Thymus (tissue), 11 donors: Measurements from ENCODE around the gene CARM1. TPM values are rescaled to one million over a fixed set of nuclear protein-coding genes. Genes with fewer than 3 reads are reported as not detected.

Experiments
- DNase-seq, 9 donors: peaks; one replicate each; pipeline ENCODE4 v3.0.0-alpha.2; 2013; ENCODE audit warnings: low spot score in 9 of 9, low read depth in 6 of 9, missing footprints in 1 of 9
- H3K27ac ChIP-seq, 2 donors: one replicate each; pipeline ENCODE4 v1.5.1; 2013; ENCODE audit warnings: control low read depth in 1 of 2, low read depth in 1 of 2, low read length in 1 of 2, mild to moderate bottlenecking in 1 of 2, moderate library complexity in 1 of 2
- H3K27me3 ChIP-seq, 2 donors: one replicate each; pipeline ENCODE4 v1.5.1; 2013; ENCODE audit warnings: low read length in 1 of 2; ENCODE audit not compliant: control insufficient read depth in 2 of 2, insufficient read depth in 1 of 2
- H3K36me3 ChIP-seq, 2 donors: one replicate each; pipeline ENCODE4 v1.5.1; 2013; ENCODE audit warnings: low read length in 1 of 2, mild to moderate bottlenecking in 1 of 2, moderate library complexity in 1 of 2; ENCODE audit not compliant: control insufficient read depth in 2 of 2, insufficient read depth in 2 of 2
- H3K4me1 ChIP-seq, 2 donors: one replicate each; pipeline ENCODE4 v1.5.1; 2013; ENCODE audit warnings: low read length in 2 of 2; ENCODE audit not compliant: control insufficient read depth in 2 of 2, insufficient read depth in 2 of 2
- H3K4me3 ChIP-seq, 2 donors: one replicate each; pipeline ENCODE4 v1.5.1; 2013; ENCODE audit warnings: low read length in 2 of 2, control low read depth in 1 of 2, mild to moderate bottlenecking in 1 of 2
- H3K9me3 ChIP-seq, 2 donors: one replicate each; pipeline ENCODE4 v1.5.1; 2013; ENCODE audit warnings: low read length in 1 of 2, mild to moderate bottlenecking in 1 of 2; ENCODE audit not compliant: control insufficient read depth in 2 of 2, insufficient read depth in 1 of 2
- WGBS: extraction: QIAGEN DNeasy Blood & Tissue Kit; methylation state at CpG from one replicate; pipeline ENCODE4 v1.1.7; 2013; 5-methylcytosine and 5-hydroxymethylcytosine counted together
- polyA plus RNA-seq: library from polyadenylated mRNA; stranded (reverse); fragments of 200-250 nt; gene quantifications from one replicate; pipeline ENCODE4 v1.2.3, GENCODE V29; 2013
- total RNA-seq: library from RNA; stranded (reverse); fragments of 120-200 nt; gene quantifications from one replicate; pipeline ENCODE4 v1.2.4, GENCODE V29; 2013
- donor health status: healthy.

Gene CARM1
- total and polyA plus RNA-seq, 2 donors, result 7.0 to 30.8 TPM

DNA sequence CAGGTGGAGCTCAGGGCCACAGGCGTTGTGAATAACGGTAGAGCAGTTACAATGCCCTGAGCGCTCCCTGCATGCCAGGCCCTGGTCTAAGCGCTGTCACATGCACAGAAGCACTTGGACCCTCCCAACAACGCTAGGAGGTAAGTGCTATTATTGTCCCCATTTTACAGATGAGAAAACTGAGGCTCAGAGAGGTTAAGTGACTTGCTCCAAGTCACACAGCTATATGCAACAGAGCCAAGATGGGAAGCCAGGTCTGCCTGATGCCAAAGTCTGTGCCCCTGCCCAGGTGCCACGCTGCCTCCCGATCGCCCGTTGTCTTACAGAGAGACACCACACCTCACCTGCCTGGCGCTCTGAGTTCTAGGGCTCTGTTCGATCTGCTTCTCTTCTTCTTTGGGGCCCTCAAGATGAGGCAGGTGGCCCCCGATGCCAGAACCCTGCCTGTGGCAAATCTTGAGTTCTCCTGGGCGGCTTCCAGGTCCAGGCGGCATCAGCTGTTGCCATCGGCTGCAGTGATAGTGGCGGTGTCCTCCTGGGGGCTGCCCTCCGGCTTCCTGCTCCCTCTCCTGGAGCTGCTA lies 37.1 kb downstream of the CARM1 start:
- 98% methylated on average over 17 of the region's 17 CpGs for WGBS
- DNase-seq, result no peak
- Histone ChIP-seq H3K9me3 (no peaks in the 10 kb centered on the region), H3K36me3 (peaks cover 33 to 51% of the 10 kb centered on the region in 2 donors), H3K4me3 (no peak overlapping the region), H3K27ac (no peak overlapping the region), H3K27me3 (no peaks in the 10 kb centered on the region), H3K4me1 (no peaks in the 10 kb centered on the region)

- DNase-seq, result no peak
- Histone ChIP-seq H3K27me3 (no peaks in the 10 kb centered on the region), H3K36me3 (peaks cover 41 to 50% of the 10 kb centered on the region in 2 donors), H3K4me3 (no peak overlapping the region), H3K27ac (no peak overlapping the region), H3K9me3 (no peaks in the 10 kb centered on the region), H3K4me1 (peaks cover 0 to 3% of the 10 kb centered on the region in 2 donors)
- WGBS, result 97% methylated on average over 31 of the region's 31 CpGs
Observed at GRCh38 chr19:10911579-10912363, 40.4 kb downstream of the CARM1 start.

DNA sequence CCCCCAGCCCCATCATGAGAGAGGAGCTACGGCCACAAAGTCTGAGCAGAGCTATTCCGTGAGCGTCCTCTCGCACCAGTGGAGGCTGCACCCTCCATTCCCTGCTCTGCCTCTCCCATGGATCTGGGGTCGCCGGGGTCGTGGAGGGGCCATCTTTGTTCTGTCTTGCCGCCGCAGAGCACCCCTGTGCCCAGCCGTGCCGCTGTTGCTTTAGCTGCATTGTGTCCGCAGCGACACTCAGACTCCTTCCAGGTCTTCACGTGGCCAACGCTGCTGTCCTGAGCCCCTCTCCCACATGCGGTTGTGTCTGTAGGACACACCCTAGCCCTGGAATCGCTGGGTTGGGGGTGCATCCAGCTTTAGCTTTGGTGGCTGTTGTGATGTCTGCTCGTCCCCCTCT lies 41.3 kb downstream of the CARM1 start:
- peaks cover 39 to 49% of the 10 kb centered on the region in 2 donors for H3K36me3 ChIP-seq

GRCh38 chr19:10913716-10914340 lies 42.5 kb downstream of the CARM1 start:
- Histone ChIP-seq H3K9me3 (no peaks in the 10 kb centered on the region), H3K4me1 (peaks cover 0 to 3% of the 10 kb centered on the region in 2 donors), H3K27me3 (no peaks in the 10 kb centered on the region), H3K36me3 (peaks cover 36% of the 10 kb centered on the region in 2 donors), H3K4me3 (no peak overlapping the region), H3K27ac (no peak overlapping the region)
- DNase-seq, result no peak
- 98% methylated on average over 24 of the region's 24 CpGs for WGBS

More for the DNA sequence above, 41.3 kb downstream of the CARM1 start:
- Histone ChIP-seq H3K27me3 (no peaks in the 10 kb centered on the region), H3K27ac (no peak overlapping the region), H3K4me3 (no peak overlapping the region), H3K4me1 (peaks cover 0 to 3% of the 10 kb centered on the region in 2 donors), H3K9me3 (no peaks in the 10 kb centered on the region)
- no peak for DNase-seq
- WGBS, result 98% methylated on average over 18 of the region's 18 CpGs

DNA sequence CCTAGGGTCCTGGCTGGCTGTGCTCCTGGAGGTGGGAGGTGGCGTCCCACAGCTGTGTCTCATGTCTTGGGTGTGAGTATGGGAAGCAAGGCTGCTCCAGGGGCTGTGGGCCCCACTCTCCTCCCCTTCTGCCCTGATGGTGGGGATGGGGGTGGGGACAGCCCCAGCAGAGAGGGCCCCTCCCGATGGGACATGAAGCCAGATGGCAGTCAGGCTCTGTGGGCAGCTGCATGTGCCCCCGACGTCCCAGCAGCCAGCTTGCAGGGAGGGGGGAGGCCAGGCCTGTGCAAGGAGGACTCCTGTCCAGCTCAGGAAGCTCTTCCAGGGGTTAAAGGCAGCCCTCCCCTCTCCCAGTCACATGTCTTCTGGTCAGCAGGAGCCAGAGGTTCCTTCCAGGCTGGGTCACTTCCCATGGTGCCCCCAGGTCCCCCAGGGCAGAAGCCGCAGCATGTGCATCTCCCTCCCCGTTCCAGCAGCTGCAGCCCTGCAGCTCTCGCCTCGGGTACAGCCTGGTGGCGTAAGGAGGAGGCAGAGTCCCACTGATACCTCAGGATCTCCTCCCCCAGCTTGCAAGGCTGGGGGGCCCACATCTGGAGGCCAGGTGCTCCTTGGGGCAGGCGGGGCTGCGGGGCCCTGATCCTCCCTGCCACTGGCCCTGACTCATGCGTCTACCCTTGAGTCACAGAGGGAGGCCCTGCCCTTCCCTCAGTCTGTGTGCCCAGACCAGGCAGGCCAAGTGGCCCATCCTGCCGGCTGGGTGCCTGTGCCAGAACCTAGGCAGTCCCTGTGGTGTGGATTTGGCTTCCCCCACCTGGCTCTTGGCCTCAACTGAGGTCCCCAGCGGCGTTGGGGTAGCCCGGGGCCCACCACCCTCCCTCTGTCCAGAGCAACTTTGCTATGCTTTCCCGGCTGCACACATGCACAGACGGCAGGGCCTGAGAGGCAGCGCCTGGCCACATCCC lies 44.1 kb downstream of the CARM1 start:
- no peaks in the 10 kb centered on the region for H3K27me3 ChIP-seq
- H3K9me3 ChIP-seq, result no peaks in the 10 kb centered on the region
- WGBS, result 96% methylated on average over 19 of the region's 19 CpGs
- H3K4me1 ChIP-seq, result peaks cover 0 to 3% of the 10 kb centered on the region in 2 donors
- H3K4me3 ChIP-seq, result no peak overlapping the region
- H3K27ac ChIP-seq, result no peak overlapping the region
- peaks cover 46 to 48% of the 10 kb centered on the region in 2 donors for H3K36me3 ChIP-seq
- DNase-seq, result no peak

DNA sequence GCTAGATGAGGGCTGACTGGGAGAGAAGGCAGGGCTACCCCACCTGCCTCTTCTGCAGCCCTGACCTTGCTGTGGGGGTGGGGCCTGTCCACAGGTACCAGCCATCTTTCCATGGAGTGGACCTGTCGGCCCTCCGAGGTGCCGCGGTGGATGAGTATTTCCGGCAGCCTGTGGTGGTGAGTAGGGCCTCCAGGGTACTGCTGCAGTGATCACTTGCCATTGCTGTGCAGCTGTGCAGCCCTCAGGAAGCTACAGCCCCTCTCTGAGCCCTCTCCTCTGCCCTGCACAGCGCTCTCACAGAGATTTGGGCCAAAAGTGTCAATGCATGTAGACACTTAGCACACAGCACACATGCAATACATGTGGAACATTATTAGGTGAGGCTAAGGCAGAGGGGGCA lies 45.2 kb downstream of the CARM1 start:
- Histone ChIP-seq H3K4me3 (no peak overlapping the region), H3K27ac (no peak overlapping the region), H3K9me3 (no peaks in the 10 kb centered on the region), H3K27me3 (no peaks in the 10 kb centered on the region), H3K36me3 (peaks cover 51 to 53% of the 10 kb centered on the region in 2 donors), H3K4me1 (peaks cover 0 to 3% of the 10 kb centered on the region in 2 donors)
- WGBS, result over 99% methylated on average over 6 of the region's 6 CpGs
- no peak for DNase-seq

DNA sequence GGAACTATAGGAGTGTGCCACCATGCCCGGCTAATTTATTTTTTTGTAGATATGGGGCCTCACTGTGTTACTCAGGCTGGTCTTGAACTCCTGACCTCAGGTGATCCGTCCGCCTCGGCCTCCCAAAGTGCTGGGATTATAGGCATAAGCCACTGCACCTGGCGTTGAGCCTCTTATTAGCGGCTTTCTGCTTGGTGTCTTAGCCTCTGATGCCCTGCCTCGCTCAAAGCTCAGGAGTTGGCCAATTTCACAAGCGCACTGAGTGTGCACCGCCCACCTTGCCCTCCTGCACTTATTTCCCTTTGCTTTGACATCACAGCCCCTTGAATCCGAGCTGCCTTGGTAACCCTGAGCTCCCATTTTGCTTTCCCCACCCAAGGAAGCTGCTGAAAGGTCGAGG lies 47.0 kb downstream of the CARM1 start:
- Histone ChIP-seq H3K27me3 (no peaks in the 10 kb centered on the region), H3K4me3 (no peak overlapping the region), H3K27ac (no peak overlapping the region), H3K9me3 (no peaks in the 10 kb centered on the region), H3K36me3 (peaks cover 54 to 56% of the 10 kb centered on the region in 2 donors), H3K4me1 (peaks cover 0 to 3% of the 10 kb centered on the region in 2 donors)
- no peak for DNase-seq
- 97% methylated on average over 11 of the region's 11 CpGs for WGBS

DNA sequence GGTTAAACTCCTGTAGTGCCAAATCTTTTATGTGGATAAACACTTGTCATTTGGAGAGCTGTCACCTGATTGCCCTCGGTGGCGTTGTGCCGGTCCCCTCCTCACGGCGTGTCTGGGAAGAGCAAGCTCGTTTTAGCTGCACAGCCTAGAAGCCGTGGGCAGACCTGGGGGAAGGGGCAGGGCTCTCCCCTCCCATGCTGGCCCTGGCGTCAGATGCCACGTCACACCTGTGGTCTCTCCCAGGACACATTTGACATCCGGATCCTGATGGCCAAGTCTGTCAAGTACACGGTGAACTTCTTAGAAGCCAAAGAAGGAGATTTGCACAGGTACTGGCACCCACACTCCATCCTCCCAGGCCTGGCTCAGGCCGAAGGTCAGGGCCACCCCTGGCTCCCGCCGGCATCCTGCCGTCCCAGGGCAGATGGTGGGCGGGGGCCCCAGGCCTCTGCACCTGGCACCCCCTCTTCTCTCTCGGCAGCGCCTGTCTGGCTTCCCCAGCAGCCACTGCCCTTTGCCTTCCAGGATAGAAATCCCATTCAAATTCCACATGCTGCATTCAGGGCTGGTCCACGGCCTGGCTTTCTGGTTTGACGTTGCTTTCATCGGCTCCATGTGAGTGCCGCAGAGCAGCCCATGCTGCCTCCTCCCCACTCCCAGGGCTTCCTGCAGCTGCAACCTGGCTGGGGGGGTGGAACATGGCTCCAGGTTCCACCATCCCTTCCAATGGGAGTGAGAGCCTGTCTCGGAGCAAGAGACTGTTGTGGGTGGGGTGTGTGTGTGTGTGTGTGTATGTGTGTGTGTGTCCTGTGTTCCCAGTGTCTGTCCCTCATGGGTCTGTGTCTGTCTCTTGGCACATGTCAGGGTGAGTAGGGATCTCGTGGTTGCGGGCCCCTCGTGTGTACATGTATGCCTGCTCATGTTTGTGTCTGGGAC lies 48.3 kb downstream of the CARM1 start:
- Histone ChIP-seq H3K27ac (no peak overlapping the region), H3K27me3 (no peaks in the 10 kb centered on the region), H3K4me1 (peaks cover 0 to 3% of the 10 kb centered on the region in 2 donors), H3K9me3 (no peaks in the 10 kb centered on the region), H3K36me3 (peaks cover 58 to 59% of the 10 kb centered on the region in 2 donors), H3K4me3 (no peak overlapping the region)
- no peak for DNase-seq
- WGBS, result 96% methylated on average over 26 of the region's 26 CpGs
